ENCODE measurements around the gene MACO1.

MACO1 gene

DNA sequence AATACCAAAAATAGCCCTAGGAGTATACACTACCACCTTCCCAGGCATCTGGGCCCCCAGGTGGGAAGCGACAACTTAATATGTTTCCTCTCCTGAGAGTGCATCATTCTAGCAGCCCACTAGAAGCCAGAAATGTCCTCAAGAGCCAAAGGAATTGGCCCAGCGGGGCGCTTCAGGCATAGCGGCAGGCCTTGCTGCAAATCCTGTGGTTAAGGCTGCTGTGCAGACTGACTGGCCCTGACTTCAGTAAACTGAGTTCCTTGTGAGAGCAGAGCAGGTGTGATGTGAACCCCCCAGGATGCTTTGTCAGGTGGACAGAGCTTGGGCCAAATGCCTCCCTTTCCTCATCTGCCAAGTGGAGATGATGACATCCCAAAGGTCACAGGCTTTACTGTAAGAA lies 83.0 kb downstream of the MACO1 start:
- no peak overlapping the region for H3K4me3 ChIP-seq
- TF ChIP-seq, protein P1, sequence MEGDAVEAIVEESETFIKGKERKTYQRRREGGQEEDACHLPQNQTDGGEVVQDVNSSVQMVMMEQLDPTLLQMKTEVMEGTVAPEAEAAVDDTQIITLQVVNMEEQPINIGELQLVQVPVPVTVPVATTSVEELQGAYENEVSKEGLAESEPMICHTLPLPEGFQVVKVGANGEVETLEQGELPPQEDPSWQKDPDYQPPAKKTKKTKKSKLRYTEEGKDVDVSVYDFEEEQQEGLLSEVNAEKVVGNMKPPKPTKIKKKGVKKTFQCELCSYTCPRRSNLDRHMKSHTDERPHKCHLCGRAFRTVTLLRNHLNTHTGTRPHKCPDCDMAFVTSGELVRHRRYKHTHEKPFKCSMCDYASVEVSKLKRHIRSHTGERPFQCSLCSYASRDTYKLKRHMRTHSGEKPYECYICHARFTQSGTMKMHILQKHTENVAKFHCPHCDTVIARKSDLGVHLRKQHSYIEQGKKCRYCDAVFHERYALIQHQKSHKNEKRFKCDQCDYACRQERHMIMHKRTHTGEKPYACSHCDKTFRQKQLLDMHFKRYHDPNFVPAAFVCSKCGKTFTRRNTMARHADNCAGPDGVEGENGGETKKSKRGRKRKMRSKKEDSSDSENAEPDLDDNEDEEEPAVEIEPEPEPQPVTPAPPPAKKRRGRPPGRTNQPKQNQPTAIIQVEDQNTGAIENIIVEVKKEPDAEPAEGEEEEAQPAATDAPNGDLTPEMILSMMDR (IDR thresholded peaks at IDR 0.05) = no peak
- H3K27ac ChIP-seq = no peak overlapping the region
- DNase-seq (ENCODE audit: low spot score) = no peak

DNA sequence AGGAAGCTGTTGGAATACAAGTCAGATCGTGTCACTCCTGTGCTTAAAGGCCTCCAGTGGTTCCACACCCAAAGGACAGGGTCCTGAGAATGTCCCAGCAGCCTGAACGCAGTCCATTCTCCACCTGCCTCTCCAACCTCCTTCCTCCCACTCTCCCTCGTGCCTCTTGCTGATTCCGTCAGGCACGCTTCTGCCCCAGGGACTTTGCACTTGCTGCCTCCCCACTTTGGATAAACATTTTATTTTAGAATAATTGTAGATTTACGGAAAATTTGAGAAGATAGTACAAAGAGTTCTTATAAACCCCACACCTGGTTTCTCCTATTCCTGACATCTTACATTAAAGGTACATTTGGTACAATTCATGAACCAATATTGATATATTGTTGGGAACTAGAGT lies 84.3 kb downstream of the MACO1 start:
- TF ChIP-seq, protein P1 (IDR thresholded peaks at IDR 0.05) = no peak
- Histone ChIP-seq H3K4me3 (no peak overlapping the region), H3K27ac (no peak overlapping the region)
- DNase-seq (ENCODE audit: low spot score) = no peak

DNA sequence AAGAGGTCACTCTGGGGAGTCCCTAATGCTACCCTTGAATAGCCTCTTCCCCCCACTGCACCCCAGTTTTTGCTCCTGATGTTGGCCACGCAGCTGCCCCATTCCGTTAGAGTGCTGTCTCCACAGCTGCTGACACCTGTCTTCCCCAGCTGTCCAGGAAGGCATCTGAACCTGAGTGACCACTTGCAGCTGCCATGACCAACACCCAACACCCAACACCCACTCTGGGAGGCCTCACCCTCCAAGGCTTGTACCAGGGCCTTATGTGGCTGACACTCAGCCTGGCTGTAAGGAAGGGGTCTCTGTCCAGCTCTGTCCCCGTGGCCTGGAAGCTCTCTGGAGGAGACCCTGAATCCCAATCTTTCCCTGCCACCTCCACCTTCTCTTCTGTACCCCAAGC lies 86.0 kb downstream of the MACO1 start:
- TF ChIP-seq, protein P1 (IDR thresholded peaks at IDR 0.05) = no peak
- Histone ChIP-seq H3K27ac (no peak overlapping the region), H3K4me3 (no peak overlapping the region)
- no peak for DNase-seq (ENCODE audit: low spot score)

DNA sequence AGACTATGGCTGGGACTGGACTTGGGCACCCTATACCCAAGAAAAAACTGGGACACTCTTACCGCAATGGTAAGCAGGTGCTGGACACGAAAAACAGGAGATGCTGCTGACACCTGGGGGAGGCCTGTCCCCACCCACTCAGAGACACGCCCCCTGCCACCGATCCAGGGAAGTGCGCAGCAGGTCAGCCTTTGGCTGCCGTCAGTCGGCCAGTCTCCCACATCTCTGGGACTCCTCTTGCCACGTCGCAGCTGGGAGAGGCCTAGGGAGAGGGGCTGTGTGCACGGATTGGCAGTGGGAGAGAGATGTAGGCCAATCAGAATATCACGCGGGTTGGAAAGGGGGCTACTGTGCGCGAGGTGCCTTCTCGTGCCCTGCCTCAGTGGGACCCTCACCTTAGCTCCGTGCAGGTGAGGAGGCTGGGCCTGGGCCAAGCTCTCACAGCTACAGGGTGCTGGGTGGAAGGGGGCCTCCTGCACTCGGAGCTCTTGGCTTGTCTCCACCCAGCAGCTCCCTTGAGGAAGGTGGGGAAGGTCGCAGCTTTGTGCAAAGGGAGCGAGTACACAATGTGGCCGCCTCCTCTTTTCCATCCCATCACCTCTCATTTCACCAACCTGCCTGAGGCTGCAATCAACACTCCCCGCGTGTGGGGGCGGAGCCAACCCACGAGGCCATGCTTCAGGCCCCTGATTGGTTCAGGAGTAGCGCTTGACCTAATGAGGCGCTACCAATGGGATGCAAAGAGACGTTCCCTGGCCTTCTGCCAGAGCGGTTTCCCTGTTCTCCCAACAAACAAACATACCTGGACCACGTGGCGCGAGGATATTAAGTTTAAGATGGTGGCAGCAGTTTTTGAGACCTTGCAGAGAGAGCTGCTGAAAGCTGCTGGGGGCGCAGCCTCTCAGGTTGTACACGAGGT lies 87.0 kb downstream of the MACO1 start:
- H3K4me3 ChIP-seq = no peak overlapping the region
- no peak for DNase-seq (ENCODE audit: low spot score)
- TF ChIP-seq, protein P1 (IDR thresholded peaks at IDR 0.05) = no peak

DNA sequence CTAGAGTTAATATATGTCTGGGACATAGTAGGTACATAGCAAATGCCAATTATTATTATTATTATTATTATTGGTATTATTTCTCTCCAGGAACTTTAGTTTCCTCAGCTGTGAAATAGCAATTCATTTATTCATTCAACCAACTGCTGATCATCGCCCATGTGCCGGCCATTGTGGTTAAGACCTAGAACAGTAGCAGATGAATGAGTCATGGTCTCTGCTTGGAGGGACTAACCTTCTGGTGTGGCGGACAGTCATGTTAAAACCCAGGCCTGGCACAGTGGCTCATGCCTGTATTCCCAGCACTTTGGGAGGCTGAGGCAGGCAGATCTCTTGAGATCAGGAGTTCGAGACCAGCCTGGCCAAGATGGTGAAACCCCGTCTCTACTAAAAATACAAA lies 88.9 kb downstream of the MACO1 start:
- Histone ChIP-seq H3K27ac (no peak overlapping the region), H3K4me3 (no peak overlapping the region)
- no peak for DNase-seq (ENCODE audit: low spot score)
- TF ChIP-seq, protein P1 (IDR thresholded peaks at IDR 0.05) = no peak

More for the DNA sequence above, 87.0 kb downstream of the MACO1 start:
- H3K27ac ChIP-seq = no peak overlapping the region

DNA sequence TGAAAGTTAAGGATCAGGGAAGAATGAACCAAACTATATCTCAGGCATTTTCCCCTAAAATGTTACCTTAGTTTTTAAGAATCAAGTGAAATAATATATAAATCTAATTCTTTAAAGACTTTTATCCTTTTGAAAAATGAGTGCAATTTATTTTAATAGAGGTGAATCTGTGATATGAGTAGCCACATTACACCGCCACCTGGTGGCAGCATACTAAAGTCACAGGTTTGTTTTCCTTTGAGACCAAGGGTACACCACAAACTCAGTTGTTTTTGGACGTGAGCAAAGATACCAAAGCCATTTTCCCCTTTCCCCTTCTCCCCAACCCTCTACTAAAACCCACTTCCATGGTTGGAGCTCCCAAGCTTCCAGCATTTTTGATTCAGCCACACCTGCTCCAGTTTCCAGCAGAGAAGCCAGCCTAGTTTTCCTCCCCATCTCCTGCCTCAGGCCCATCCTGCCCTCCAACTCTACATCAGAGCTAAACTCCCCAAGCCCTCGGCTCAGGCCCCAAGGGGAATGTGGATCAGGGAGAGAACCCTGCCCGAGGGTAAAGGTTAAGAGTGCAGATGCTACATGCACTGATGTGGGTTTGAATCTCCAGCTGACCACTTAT lies 89.9 kb downstream of the MACO1 start:
- TF ChIP-seq, protein P1 (IDR thresholded peaks at IDR 0.05) = peak; percentile 87
- no peak for DNase-seq (ENCODE audit: low spot score)
- H3K4me3 ChIP-seq = no peak overlapping the region
- no peak overlapping the region for H3K27ac ChIP-seq
